HepG2 (cell line): ENCODE data around the gene C10orf143. TPM values are rescaled to one million over a fixed set of nuclear protein-coding genes. Genes with fewer than 3 reads are reported as not detected.

ENCODE experiments used
- ATAC-seq: fragments of 200-7000 bp; cut with Tn5 transposase; 3 replicates; pipeline ENCODE4 v1.9.1; 2020; ENCODE audit warnings: mild to moderate bottlenecking, moderate library complexity
- BruUV-seq: library from RNA; stranded (reverse); fragments of 400-500 nt; replicated peaks from 2 replicates; lab custom pipeline; 2021; lab: Mats Ljungman, UMichigan
- CTCF ChIA-PET: fragments of 300-600 bp; formaldehyde crosslinking; extraction: SDS; loops from one replicate; lab custom pipeline; 2021; ENCODE audit warnings: low total read pairs, inconsistent platforms, low intra/inter-chr PET ratio; lab: Yijun Ruan, JAX
- POLR2A ChIA-PET: fragments of 350-600 bp; sonication (Branson Sonifier 250); formaldehyde crosslinking; loops from one replicate; lab custom pipeline; 2020; ENCODE audit warnings: antibody characterized with exemption, inconsistent platforms; lab: Yijun Ruan, JAX
- DNase-seq: peaks from one replicate; pipeline ENCODE4 v3.0.0-alpha.2; 2015; ENCODE audit warnings: low spot score
- FAIRE-seq: peaks from 3 replicates; lab custom pipeline; 2011; peaks lifted over from hg19 to GRCh38; lab: Jason Lieb, UNC
- H2AFZ ChIP-seq: one replicate; pipeline ENCODE4 v1.6.1; 2011; ENCODE audit warnings: low read length, inconsistent platforms
- H3K27ac ChIP-seq: fragments of 300-600 bp; 3 replicates; pipeline ENCODE4 v1.8.0; 2011; ENCODE audit warnings: mixed run types, mild to moderate bottlenecking, mixed read lengths, low read length, inconsistent platforms; ENCODE audit not compliant: insufficient read depth; ENCODE audit errors: extremely low read length
- H3K27me3 ChIP-seq, 2 experiments: fragments of 200-600 bp in 1 of 2; 2 replicates in 1 of 2; 3 replicates in 1 of 2; pipeline versions ENCODE4 v1.6.0 to v1.8.0; 2011; ENCODE audit warnings: low read length in 2 of 2, mild to moderate bottlenecking in 2 of 2, moderate library complexity in 2 of 2, inconsistent platforms in 1 of 2; ENCODE audit not compliant: insufficient read depth in 2 of 2, control insufficient read depth in 1 of 2
- H3K36me3 ChIP-seq, 2 experiments: fragments of 200-600 bp in 1 of 2; replicated peaks in 1 of 2; 2 replicates in 1 of 2; 3 replicates in 1 of 2; pipeline versions ENCODE4 v1.5.1 to v1.8.0; 2011; ENCODE audit warnings: low read length in 2 of 2, inconsistent platforms in 1 of 2; ENCODE audit not compliant: insufficient read depth in 2 of 2, control insufficient read depth in 1 of 2
- H3K4me1 ChIP-seq: 2 replicates; pipeline ENCODE4 v1.5.1; 2012; ENCODE audit warnings: low read length, inconsistent platforms; ENCODE audit not compliant: insufficient read depth
- H3K4me2 ChIP-seq: 2 replicates; pipeline ENCODE4 v1.6.0; 2011; ENCODE audit warnings: low read depth, low read length, inconsistent platforms
- H3K4me3 ChIP-seq, 3 experiments: fragments of 200-600 bp in 1 of 3; sonication (generic), shearing (Covaris generic) in 1 of 3; replicated peaks in 1 of 3; 2 replicates each; pipeline ENCODE4 v1.5.1; 2011 to 2016; ENCODE audit warnings: low read length in 3 of 3, inconsistent platforms in 2 of 3, low read depth in 2 of 3, mild to moderate bottlenecking in 2 of 3, control low read depth in 1 of 3, mixed read lengths in 1 of 3; ENCODE audit not compliant: insufficient read depth in 1 of 3
- H3K79me2 ChIP-seq: one replicate; pipeline ENCODE4 v1.6.1; 2011; ENCODE audit warnings: low read length, inconsistent platforms; ENCODE audit not compliant: insufficient read depth
- H3K9ac ChIP-seq: 2 replicates; pipeline ENCODE4 v1.6.0; 2011; ENCODE audit warnings: mild to moderate bottlenecking, low read depth, low read length, inconsistent platforms; ENCODE audit not compliant: insufficient read depth
- H3K9me3 ChIP-seq: 2 replicates; pipeline ENCODE4 v1.5.1; 2012; ENCODE audit warnings: mild to moderate bottlenecking, low read length
- H4K20me1 ChIP-seq: 2 replicates; pipeline ENCODE4 v1.6.0; 2011; ENCODE audit warnings: inconsistent platforms, mild to moderate bottlenecking, low read length, moderate library complexity; ENCODE audit not compliant: insufficient read depth
- AHDC1 ChIP-seq: sonication (generic); formaldehyde crosslinking; IDR thresholded peaks from 2 replicates; pipeline ENCODE4 v1.5.1; 2020; ENCODE audit warnings: mild to moderate bottlenecking, missing genetic modification reagents, borderline replicate concordance
- ATF1 ChIP-seq: IDR thresholded peaks from 2 replicates; pipeline ENCODE4 v1.6.1; 2016; ENCODE audit warnings: mild to moderate bottlenecking, control low read depth
- CHCHD3 ChIP-seq: sonication (generic); formaldehyde crosslinking; IDR thresholded peaks from 2 replicates; pipeline ENCODE4 v1.8.0; 2022; ENCODE audit warnings: mild to moderate bottlenecking, missing genetic modification reagents, moderate library complexity
- EED ChIP-seq: sonication (generic); formaldehyde crosslinking; IDR thresholded peaks from 2 replicates; pipeline ENCODE4 v1.5.0; 2020; ENCODE audit warnings: mild to moderate bottlenecking, missing genetic modification reagents
- MTERF4 ChIP-seq: sonication (generic); formaldehyde crosslinking; IDR thresholded peaks from 2 replicates; pipeline ENCODE4 v1.8.0; 2023; ENCODE audit warnings: mild to moderate bottlenecking, missing genetic modification reagents
- NFE2 ChIP-seq: sonication (generic); formaldehyde crosslinking; IDR thresholded peaks from 2 replicates; pipeline ENCODE4 v1.4.0; 2020; ENCODE audit warnings: missing genetic modification reagents
- NFIB ChIP-seq: sonication (generic); formaldehyde crosslinking; IDR thresholded peaks from 2 replicates; pipeline ENCODE4 v1.9.0; 2021; ENCODE audit warnings: missing genetic modification reagents, mild to moderate bottlenecking, borderline replicate concordance
- NFIC ChIP-seq: IDR thresholded peaks from 2 replicates; pipeline ENCODE4 v1.6.1; 2012; ENCODE audit warnings: mild to moderate bottlenecking, low read length, inconsistent platforms
- RBM39 ChIP-seq: fragments of 200-400 bp; formaldehyde crosslinking; IDR thresholded peaks from one replicate; pipeline ENCODE4 v1.6.1; 2018; ENCODE audit warnings: antibody characterized with exemption, mild to moderate bottlenecking, low read depth, low read length; ENCODE audit not compliant: poor library complexity, severe bottlenecking
- REXO4 ChIP-seq: sonication (generic); formaldehyde crosslinking; IDR thresholded peaks from 2 replicates; pipeline ENCODE4 v1.8.0; 2022; ENCODE audit warnings: missing genetic modification reagents, mild to moderate bottlenecking, borderline replicate concordance
- SMAD9 ChIP-seq: sonication (generic); formaldehyde crosslinking; IDR thresholded peaks from 2 replicates; pipeline ENCODE4 v1.5.1; 2020; ENCODE audit warnings: mild to moderate bottlenecking, missing genetic modification reagents
- SP5 ChIP-seq: IDR thresholded peaks from 2 replicates; pipeline ENCODE4 v1.6.1; 2016; ENCODE audit warnings: low read depth, borderline replicate concordance
- THAP11 ChIP-seq: IDR thresholded peaks from 2 replicates; pipeline ENCODE4 v1.6.1; 2016; ENCODE audit warnings: missing biosample characterization, missing genetic modification reagents
- TRIM24 ChIP-seq: sonication (generic); formaldehyde crosslinking; IDR thresholded peaks from 2 replicates; pipeline ENCODE4 v1.8.0; 2022; ENCODE audit warnings: mild to moderate bottlenecking, missing genetic modification reagents
- YEATS4 ChIP-seq: sonication (generic); formaldehyde crosslinking; IDR thresholded peaks from 2 replicates; pipeline ENCODE4 v1.4.0; 2020; ENCODE audit warnings: missing genetic modification reagents, borderline replicate concordance
- ZNF543 ChIP-seq: sonication (generic); formaldehyde crosslinking; IDR thresholded peaks from 2 replicates; pipeline ENCODE4 v1.4.0; 2020; ENCODE audit warnings: mild to moderate bottlenecking, missing genetic modification reagents
- ZNF768 ChIP-seq: sonication (generic); formaldehyde crosslinking; IDR thresholded peaks from 2 replicates; pipeline ENCODE4 v1.4.0; 2020; ENCODE audit warnings: missing genetic modification reagents
- WGBS: methylation state at CpG from one replicate; pipeline ENCODE4 v1.1.6; 2017; ENCODE audit warnings: low lambda C conversion rate; 5-methylcytosine and 5-hydroxymethylcytosine counted together
- in situ Hi-C: cut with HindIII; loops from 2 replicates; pipeline ENCODE4 v1.10.0; 2017; ENCODE audit warnings: low pct_unique_long_range_greater_than_20kb; ENCODE audit not compliant: extremely low pct_ligation_motif_present
- intact Hi-C: fragments of 100-400 bp; cut with micrococcal nuclease; formaldehyde crosslinking; loops from one replicate; pipeline ENCODE4 v1.10.0; 2022; ENCODE audit not compliant: unreplicated experiment
- polyA plus RNA-seq, 8 experiments: library from polyadenylated mRNA; depleted of rRNA in 3 of 8; stranded (reverse) in 7 of 8; unstranded in 1 of 8; fragments of >200 nt; fragmentation: Illumina TruSeq in 4 of 8; extraction: Trizol in 4 of 8; gene quantifications; 2 replicates each; pipeline versions ENCODE4 v1.2.1 to v1.2.3, GENCODE V29; 2011 to 2016; ENCODE audit warnings: low read depth in 4 of 8, missing spikeins in 1 of 8, mixed read lengths in 1 of 8; ENCODE audit not compliant: insufficient read depth in 1 of 8
- total RNA-seq, 5 experiments: library from RNA; depleted of rRNA; stranded (reverse); fragments of >200 nt; fragmentation: Illumina TruSeq; extraction: Trizol; gene quantifications; 2 replicates each; pipeline ENCODE4 v1.2.3, GENCODE V29; 2016; ENCODE audit warnings: low read depth in 1 of 5
- TF ChIP-seq, protein P1 (sequence below): sonication (generic); formaldehyde crosslinking; IDR thresholded peaks from 2 replicates; pipeline ENCODE4 v1.5.0; 2020; ENCODE audit warnings: missing genetic modification reagents, mild to moderate bottlenecking, borderline replicate concordance

Gene C10orf143
- total and polyA plus RNA-seq, 2 of the 13 experiments (the other 11 are each of a cell fraction or from before 2014, with no cell fraction given): 0.21 to 0.91 TPM

DNA sequence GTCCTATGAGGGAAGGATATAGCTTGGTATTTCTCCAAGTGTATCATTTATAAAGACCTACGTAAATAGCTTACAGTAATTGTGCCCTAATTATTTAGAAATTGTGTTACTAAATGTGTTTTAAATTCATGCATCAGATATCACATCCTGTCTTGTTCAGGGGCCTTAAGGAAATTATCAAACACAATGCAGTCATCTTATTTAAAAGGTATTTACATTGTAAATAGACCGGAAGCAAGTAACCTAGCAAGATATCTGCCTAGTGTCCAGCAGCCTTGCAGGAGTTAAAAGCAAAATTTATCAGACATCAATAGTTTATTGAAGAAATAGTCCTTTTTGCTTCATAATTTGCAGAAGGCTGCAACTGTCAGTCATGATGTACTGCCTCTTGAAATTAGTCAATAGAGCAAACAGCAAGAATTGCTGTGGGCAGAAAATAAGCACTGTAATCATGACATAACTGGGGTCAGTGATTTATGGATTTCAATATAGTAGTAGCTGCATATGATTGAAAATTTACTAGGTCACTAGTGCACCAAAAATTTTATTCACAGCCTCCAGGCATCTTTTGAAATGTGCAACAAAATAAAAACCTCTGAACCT lies 48.7 kb upstream of the C10orf143 start (continued):
- no peak for TF ChIP-seq AHDC1 (CRISPR knock-in tag)
- TF ChIP-seq YEATS4 (CRISPR knock-in tag): no peak
- TF ChIP-seq, all 625 proteins: peak for 0

GRCh38 chr10:130146042-130146441 lies 35.4 kb upstream of the C10orf143 start:
- ATAC-seq (no peak), DNase-seq (no peak), FAIRE-seq (no peak)
- no peak overlapping the region for H3K4me2 ChIP-seq
- intact Hi-C loops: no loop called here
- no peaks in the 10 kb centered on the region for H3K9me3 ChIP-seq
- peaks cover 24% of the 10 kb centered on the region for H4K20me1 ChIP-seq
- H3K9ac ChIP-seq: no peak overlapping the region
- H3K36me3 ChIP-seq: peaks cover 11 to 43% of the 10 kb centered on the region in 2 experiments; a peak in 4 of 5 replicates
- H2AFZ ChIP-seq: no peak overlapping the region
- CTCF ChIA-PET: no interaction called here
- H3K27ac ChIP-seq: no peak overlapping the region
- BruUV-seq: no TSS peak
- no peak overlapping the region for H3K4me3 ChIP-seq
- WGBS: 98% methylated on average over 4 of the region's 4 CpGs
- H3K27me3 ChIP-seq: no peaks in the 10 kb centered on the region
- POLR2A ChIA-PET: no interaction called here
- in situ Hi-C loops: no loop called here
- H3K4me1 ChIP-seq: peaks cover 11% of the 10 kb centered on the region
- no peak for TF ChIP-seq THAP11 (CRISPR knock-in tag)
- no peak for TF ChIP-seq NFIB (CRISPR knock-in tag)
- TF ChIP-seq ZNF768 (CRISPR knock-in tag): no peak
- no peak for TF ChIP-seq NFIC
- TF ChIP-seq, protein P1, sequence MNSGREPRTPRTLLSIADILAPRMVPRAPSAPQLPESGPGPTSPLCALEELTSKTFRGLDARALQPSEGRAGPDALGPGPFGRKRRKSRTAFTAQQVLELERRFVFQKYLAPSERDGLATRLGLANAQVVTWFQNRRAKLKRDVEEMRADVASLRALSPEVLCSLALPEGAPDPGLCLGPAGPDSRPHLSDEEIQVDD (CRISPR knock-in tag): no peak
- TF ChIP-seq EED: no peak
- TF ChIP-seq REXO4: no peak
- TF ChIP-seq NFE2 (CRISPR knock-in tag): no peak
- no peak for TF ChIP-seq SP5 (CRISPR knock-in tag)
- TF ChIP-seq RBM39: no peak
- no peak for TF ChIP-seq TRIM24
- TF ChIP-seq ATF1 (CRISPR knock-in tag): no peak
- no peak for TF ChIP-seq ZNF543
- TF ChIP-seq CHCHD3 (CRISPR knock-in tag): no peak
- no peak for TF ChIP-seq SMAD9
- no peak for TF ChIP-seq MTERF4
- H3K79me2 ChIP-seq: peaks cover 87% of the 10 kb centered on the region
